Tibial nerve (tissue), 4 donors: ENCODE measurements around the gene TIMD4.

Experiments
- CTCF ChIP-seq, 5 experiments: fragments of 200-600 bp in 3 of 5; fragments of 450-650 bp in 2 of 5; sonication (generic) in 3 of 5; IDR thresholded peaks; one replicate each; pipeline ENCODE4 v1.5.1; 2016 to 2019; ENCODE audit warnings: antibody characterized with exemption in 5 of 5, mild to moderate bottlenecking in 3 of 5, moderate library complexity in 2 of 5
- EP300 ChIP-seq, 2 donors: sonication (generic); formaldehyde crosslinking; IDR thresholded peaks; one replicate each; pipeline ENCODE4 v1.6.1; 2017; ENCODE audit warnings: antibody characterized with exemption in 2 of 2, mild to moderate bottlenecking in 1 of 2
- POLR2A ChIP-seq, 2 donors: fragments of 450-650 bp; IDR thresholded peaks; one replicate each; pipeline ENCODE4 v1.6.1; 2017; ENCODE audit warnings: antibody characterized with exemption in 2 of 2, mild to moderate bottlenecking in 2 of 2, moderate library complexity in 2 of 2

GRCh38 chr5:156920042-156920860 is 42.8 kb downstream of the TIMD4 start:
- TF ChIP-seq CTCF (IDR thresholded peaks at IDR 0.05) (no peak), POLR2A (IDR thresholded peaks at IDR 0.05) (no peak), EP300 (IDR thresholded peaks at IDR 0.05) (no peak)
